NCI-H2107 (cell line): ENCODE data around the gene TEKTIP1.
"Not testable (repeated sequence)": the region's sequence is repeated elsewhere in the genome, so short reads cannot be mapped to it uniquely, and the experiment has no call there.

ENCODE experiments used
- DNase-seq: peaks from one replicate; lab custom pipeline; 2025; lab: John Stamatoyannopoulos, UW

TEKTIP1 gene

GRCh38 chr19:3524078-3524842 is 14.7 kb upstream of the TEKTIP1 start:
- DNase-seq = no peak

DNA sequence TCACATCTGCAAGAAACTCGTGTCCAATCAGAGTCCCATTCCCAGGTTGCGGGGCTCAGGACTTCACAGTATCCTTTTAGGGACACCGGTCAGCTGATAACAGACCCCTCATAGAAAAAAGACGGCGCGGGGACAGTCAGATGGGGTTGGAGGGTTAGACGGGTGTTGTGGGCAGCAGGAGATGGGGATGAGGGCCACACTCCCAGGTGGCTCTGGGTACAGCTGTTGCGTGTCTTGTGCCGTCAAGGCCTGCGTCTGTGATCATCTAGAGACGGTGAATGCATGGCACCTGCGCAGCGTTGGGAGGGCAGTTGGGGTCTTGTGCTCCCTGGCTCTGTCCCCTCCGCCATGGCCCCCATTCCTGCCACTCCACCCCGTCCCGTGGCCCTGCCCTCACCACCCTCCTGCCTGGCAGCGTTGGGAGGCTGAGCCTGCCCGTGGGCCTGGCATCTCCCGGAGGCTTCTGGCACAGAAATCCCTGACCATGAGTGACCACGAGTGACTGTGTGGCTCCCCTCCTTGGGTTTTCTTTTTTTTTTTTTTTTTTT is 14.0 kb upstream of the TEKTIP1 start:
- DNase-seq = no peak

DNA sequence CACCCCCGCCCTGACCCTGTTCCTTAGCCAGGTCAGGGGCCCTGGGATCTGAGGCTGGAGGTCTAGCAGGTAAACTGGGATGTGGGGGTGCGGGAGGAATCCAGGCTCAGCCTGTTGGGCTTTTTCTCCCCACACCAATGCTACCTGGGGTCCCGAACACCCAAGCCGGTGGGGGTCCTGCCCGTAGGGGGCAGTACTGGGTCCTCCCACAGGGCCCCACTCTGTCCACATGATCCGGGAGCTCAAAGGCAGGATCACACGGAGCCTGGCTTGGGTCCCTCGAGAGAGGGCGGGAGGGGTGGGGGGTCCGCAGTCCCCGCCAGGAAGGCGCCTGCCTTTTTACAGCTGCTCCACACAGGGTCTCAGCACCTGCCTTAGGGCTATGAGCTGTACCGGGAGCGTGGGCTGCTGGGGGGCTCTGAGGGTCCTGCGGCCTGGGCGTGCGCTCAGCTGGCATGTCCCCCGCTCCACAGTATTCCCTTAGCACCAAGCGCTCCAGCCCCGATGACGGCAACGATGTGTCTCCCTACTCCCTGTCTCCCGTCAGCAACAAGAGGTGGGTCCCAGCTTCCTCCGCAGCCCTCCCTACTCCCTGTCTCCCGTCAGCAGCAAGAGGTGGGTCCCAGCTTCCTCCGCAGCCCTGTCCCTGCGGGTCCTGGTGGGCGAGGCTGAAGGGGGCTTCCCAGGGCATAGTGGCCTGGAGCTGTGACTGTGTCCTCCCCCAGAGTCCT is 12.3 kb upstream of the TEKTIP1 start:
- no peak for DNase-seq

GRCh38 chr19:3527238-3527910 is 11.6 kb upstream of the TEKTIP1 start:
- no peak for DNase-seq

GRCh38 chr19:3528080-3528479 is 10.9 kb upstream of the TEKTIP1 start:
- DNase-seq = no peak

DNA sequence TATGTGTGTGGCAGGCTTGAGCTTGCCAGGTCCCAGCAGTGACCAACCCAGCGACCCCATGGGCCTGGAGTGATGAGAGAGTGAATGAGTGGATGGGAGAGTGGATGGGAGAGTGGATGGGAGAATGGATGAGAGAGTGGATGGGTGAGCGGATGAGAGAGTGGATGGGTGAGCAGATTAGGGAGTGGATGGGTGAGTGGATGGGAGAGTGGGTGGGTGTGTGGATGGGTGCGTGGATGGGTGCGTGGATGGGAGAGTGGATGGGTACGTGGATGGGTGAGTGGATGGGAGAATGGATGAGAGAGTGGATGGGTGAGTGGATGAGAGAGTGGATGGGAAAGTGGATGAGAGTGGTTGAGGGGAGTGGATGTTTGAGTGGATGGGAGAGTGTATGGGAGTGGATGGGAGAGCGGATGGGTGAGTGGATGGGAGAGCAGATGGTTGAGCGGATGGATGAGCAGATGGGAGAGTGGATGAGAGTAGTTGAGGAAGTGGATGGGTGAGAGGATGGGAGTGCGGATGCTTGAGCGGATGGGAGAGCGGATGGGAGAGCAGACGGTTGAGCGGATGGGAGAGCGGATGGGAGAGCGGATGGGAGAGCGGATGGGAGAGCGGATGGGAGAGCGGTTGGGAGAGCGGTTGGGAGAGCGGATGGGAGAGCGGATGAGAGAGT is 10.3 kb upstream of the TEKTIP1 start:
- DNase-seq = no peak

DNA sequence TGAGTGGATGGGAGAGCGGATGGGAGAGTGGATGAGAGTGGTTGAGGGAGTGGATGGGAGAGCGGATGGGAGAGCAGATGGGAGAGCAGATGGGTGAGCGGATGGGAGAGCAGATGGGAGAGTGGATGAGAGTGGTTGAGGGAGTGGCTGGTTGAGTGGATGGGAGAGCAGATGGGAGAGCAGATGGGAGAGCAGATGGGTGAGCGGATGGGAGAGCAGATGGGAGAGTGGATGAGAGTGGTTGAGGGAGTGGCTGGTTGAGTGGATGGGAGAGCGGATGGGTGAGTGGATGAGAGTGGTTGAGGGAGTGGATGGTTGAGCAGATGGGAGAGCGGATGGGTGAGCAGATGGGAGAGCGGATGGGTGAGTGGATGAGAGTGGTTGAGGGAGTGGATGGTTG is 9.7 kb upstream of the TEKTIP1 start:
- not testable (repeated sequence) for DNase-seq

- no peak for DNase-seq
These were observed 8.6 kb upstream of the TEKTIP1 start for GRCh38 chr19:3530389-3530788.

- no peak for DNase-seq
These were observed 7.3 kb upstream of the TEKTIP1 start for GRCh38 chr19:3531716-3532115.

DNA sequence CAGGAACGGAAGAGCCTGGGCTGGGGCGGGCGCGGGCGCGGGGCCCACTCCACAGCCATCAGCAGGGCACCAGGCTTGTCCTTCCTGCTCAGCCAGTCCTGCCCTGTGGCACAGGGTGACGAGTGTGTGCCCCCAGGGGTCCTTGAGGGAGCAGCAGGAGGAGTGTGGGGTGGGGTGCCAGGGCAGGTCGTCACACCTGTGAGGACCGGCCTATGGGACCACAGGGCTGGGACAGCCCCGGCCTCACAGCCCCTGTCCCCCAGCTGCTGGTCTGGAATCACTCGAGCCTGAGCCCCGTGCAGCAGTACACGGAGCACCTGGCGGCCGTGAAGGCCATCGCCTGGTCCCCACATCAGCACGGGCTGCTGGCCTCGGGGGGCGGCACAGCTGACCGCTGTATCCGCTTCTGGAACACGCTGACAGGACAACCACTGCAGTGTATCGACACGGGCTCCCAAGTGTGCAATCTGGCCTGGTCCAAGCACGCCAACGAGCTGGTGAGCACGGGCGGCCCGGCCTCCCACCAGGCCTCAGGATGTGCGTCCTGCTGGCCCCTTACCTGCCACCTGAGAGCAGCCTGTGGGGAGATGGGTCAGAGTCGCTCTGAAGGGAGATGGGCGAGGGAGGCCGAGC is 6.7 kb upstream of the TEKTIP1 start:
- no peak for DNase-seq

- DNase-seq = no peak
These were observed 5.9 kb upstream of the TEKTIP1 start for GRCh38 chr19:3533033-3533432.

DNA sequence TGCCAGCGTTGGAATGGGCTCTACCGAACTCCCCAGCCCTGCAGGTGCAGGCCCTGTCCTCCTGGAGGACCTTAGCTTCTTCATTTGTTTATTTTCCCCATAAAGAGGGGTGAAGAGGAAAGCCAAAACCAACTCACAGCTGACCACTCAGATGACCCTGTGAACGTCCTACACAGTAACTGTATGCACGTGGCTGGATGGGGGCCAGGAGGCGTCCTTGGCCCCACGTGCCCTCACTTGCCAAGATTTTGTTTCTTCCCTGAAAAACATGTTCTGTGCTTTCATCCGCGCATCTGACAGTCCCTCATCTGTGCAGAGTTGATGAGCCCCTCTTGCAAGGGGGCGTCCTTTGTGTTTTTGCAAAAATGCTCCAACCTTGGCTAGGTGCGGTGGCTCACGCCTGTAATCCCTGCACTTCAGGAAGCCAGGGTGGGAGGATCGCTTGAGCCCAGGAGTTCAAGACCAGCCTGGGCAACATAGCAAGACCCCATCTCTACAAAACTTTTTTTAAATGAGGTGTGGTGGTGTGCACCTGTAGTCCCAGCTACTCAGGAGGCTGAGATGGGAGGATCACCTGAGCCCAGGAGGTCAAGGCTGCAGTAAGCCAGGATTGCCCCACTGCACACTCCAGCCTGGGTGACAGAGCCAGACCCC is 5.3 kb upstream of the TEKTIP1 start:
- no peak for DNase-seq

DNA sequence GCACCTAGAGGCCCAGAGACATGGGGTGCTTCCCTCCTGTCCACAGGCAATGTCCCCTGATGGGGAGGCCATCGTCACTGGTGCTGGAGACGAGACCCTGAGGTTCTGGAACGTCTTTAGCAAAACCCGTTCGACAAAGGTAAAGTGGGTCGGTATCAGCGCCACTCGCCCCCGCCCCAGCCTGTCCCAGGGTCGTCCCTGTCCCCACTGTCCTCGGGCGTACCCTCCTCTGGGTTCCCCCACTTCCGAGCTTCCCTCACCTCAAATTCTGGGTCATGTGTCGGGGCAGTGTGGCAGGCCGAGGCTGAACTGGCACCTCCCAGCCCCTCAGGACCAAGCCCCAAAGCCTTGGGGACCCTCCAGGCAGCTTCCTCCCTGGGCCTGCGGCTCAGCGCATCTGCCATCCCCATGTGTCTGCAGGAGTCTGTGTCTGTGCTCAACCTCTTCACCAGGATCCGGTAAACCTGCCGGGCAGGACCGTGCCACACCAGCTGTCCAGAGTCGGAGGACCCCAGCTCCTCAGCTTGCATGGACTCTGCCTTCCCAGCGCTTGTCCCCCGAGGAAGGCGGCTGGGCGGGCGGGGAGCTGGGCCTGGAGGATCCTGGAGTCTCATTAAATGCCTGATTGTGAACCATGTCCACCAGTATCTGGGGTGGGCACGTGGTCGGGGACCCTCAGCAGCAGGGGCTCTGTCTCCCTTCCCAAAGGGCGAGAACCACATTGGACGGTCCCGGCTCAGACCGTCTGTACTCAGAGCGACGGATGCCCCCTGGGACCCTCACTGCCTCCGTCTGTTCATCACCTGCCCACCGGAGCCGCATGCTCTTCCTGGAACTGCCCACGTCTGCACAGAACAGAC is 4.4 kb upstream of the TEKTIP1 start:
- no peak for DNase-seq

DNA sequence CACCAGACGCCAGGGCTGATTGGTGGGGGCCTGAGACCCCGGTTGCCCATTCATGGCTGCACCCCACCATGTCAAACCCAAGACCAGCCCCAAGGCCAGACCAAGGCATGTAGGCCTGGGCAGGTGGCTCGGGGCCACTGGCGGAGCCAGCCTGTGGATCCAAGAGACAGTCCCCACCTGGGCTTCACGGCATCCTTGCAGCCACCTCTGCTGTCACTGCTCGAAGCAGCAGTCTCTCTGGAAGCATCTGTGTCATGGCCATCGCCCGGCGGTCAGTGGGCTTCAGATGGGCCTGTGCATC is 3.8 kb upstream of the TEKTIP1 start:
- no peak for DNase-seq

GRCh38 chr19:3535563-3535965 is 3.4 kb upstream of the TEKTIP1 start:
- DNase-seq = no peak

DNA sequence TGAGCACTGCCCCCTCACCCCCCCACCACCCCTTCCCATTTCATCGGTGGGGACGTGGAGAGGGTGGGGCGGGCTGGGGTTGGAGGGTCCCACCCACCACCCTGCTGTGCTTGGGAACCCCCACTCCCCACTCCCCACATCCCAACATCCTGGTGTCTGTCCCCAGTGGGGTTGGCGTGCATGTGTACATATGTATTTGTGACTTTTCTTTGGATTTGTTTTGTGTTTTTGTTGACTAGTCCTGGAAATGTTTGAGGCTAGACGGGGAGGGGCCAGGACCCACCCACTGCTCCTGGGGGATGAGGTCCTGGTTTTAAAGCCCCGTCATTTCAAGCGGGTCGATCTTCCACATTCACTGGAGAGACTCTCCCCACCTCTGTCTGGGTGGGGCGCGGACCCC is 3.0 kb upstream of the TEKTIP1 start:
- no peak for DNase-seq

DNA sequence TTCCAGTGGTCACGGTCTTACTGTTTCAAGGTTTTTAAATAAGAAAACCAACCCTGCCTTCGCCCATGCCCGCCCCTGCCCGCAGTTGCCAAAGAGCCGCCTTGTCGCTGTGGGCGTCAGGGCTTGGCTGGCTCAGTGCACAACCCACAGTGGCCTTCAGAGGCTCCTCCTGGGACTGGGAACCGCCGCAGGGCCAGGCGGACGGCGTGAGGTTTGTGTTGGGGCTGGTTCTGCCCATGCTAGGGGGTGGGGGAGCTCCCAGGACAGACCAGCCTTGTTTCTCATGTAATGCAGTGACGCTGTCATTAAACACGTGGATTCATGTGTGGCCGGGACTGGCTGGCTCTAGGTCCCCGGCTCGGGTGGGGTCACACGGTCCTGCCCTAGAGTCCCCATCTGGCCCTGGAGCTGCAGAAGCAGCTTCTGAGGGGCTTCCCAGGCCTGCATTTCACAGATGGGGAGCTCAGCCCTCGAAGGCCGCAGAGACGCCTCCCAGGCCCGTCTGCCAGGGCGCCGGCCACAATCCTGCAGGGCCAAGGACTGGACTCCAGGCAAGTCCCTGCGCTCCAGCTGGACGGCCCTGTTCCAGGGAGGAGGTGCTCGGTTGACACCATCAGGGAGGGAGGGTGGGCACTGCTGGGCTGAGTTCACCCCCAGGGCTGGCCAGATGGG is 2.4 kb upstream of the TEKTIP1 start:
- DNase-seq = no peak

DNA sequence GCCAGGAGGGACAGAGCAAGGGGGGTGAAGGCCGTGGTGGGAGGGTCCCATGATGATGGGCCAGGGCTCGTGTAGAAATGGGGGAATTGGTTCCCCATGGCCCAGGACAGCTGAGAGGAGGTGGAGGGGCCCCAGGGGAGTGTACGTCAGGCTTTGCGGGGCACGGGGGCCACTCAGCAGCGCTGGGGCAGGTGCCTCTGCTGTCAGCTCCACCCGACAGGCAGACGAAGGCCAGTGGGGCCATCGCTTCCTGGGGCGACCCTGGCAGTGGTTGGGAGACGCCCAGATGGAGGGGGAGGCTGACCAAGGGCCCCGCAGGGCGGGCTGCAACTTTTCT is 1.9 kb upstream of the TEKTIP1 start:
- no peak for DNase-seq

GRCh38 chr19:3537438-3538240 is 1.3 kb upstream of the TEKTIP1 start:
- no peak for DNase-seq
